GM18507 (cell line): ENCODE data around the gene BBLN.
A peak's percentile ranks its signal among the peaks of the same experiment; 100 is the strongest.
"Not testable (repeated sequence)": the region's sequence is repeated elsewhere in the genome, so short reads cannot be mapped to it uniquely, and the experiment has no call there.

Source experiments
- DNase-seq: peaks from one replicate; pipeline ENCODE4 v3.0.0; 2011; ENCODE audit warnings: low read depth; ENCODE audit not compliant: insufficient read length; ENCODE audit errors: extremely low spot score
- FAIRE-seq: peaks from 2 replicates; lab custom pipeline; 2011; peaks lifted over from hg19 to GRCh38; lab: Jason Lieb, UNC

The BBLN gene

GRCh38 chr9:128181480-128181879, 21.4 kb downstream of the BBLN start:
- FAIRE-seq, DNase-seq: not testable (repeated sequence)

GRCh38 chr9:128182893-128183588, 23.0 kb downstream of the BBLN start:
- FAIRE-seq (no peak), DNase-seq (no peak)

GRCh38 chr9:128185979-128186965, 26.2 kb downstream of the BBLN start:
- DNase-seq (no peak), FAIRE-seq (no peak)

GRCh38 chr9:128187361-128187760, 27.3 kb downstream of the BBLN start:
- DNase-seq (no peak), FAIRE-seq (no peak)

- no peak for FAIRE-seq
- DNase-seq, result no peak
Measured at GRCh38 chr9:128188209-128188608, 28.1 kb downstream of the BBLN start.

- FAIRE-seq, result no peak
Measured at GRCh38 chr9:128190013-128190412, 29.9 kb downstream of the BBLN start.

GRCh38 chr9:128190516-128191405, 30.7 kb downstream of the BBLN start:
- no peak for FAIRE-seq
- DNase-seq, result no peak

More at GRCh38 chr9:128190013-128190412, 29.9 kb downstream of the BBLN start:
- no peak for DNase-seq

GRCh38 chr9:128191406-128192046, 31.5 kb downstream of the BBLN start, which contains the start of gene CIZ1:
Gene CIZ1 (minus strand): TSS chr9:128191572. CDS start chr9:128190857, 715 bp downstream.
- FAIRE-seq, result no peak
- peak; percentile 83 for DNase-seq

- DNase-seq (peak; percentile 71), FAIRE-seq (peak; percentile 64)
Measured at GRCh38 chr9:128192601-128193371, 32.7 kb downstream of the BBLN start.

GRCh38 chr9:128193469-128194096, 33.5 kb downstream of the BBLN start:
- FAIRE-seq, result no peak
- DNase-seq, result no peak

- DNase-seq (no peak), FAIRE-seq (no peak)
Measured at GRCh38 chr9:128201441-128202369, 41.6 kb downstream of the BBLN start.

GRCh38 chr9:128202648-128203023, 42.6 kb downstream of the BBLN start:
- DNase-seq (no peak), FAIRE-seq (no peak)

- DNase-seq (peak; percentile 94), FAIRE-seq (peak; percentile 58)
Measured at GRCh38 chr9:128203024-128203706, 43.1 kb downstream of the BBLN start, which contains the start of gene DNM1. Gene DNM1 (plus strand): TSS chr9:128203379. CDS start chr9:128203471, 92 bp downstream.

- FAIRE-seq (no peak), DNase-seq (no peak)
Measured at GRCh38 chr9:128203707-128204551, 43.9 kb downstream of the BBLN start.

- FAIRE-seq (no peak), DNase-seq (no peak)
Measured at GRCh38 chr9:128204858-128205257, 44.8 kb downstream of the BBLN start.
